GM18907 (cell line): ENCODE data around the gene EDN1.
A peak's percentile ranks its signal among the peaks of the same experiment; 100 is the strongest.

ENCODE experiments used
- ATAC-seq: cut with Tn5 transposase; IDR thresholded peaks from one replicate; pipeline ENCODE4 v1.9.1; 2021; ENCODE audit warnings: mild to moderate bottlenecking, moderate library complexity; ENCODE audit not compliant: unreplicated experiment

EDN1 gene

DNA sequence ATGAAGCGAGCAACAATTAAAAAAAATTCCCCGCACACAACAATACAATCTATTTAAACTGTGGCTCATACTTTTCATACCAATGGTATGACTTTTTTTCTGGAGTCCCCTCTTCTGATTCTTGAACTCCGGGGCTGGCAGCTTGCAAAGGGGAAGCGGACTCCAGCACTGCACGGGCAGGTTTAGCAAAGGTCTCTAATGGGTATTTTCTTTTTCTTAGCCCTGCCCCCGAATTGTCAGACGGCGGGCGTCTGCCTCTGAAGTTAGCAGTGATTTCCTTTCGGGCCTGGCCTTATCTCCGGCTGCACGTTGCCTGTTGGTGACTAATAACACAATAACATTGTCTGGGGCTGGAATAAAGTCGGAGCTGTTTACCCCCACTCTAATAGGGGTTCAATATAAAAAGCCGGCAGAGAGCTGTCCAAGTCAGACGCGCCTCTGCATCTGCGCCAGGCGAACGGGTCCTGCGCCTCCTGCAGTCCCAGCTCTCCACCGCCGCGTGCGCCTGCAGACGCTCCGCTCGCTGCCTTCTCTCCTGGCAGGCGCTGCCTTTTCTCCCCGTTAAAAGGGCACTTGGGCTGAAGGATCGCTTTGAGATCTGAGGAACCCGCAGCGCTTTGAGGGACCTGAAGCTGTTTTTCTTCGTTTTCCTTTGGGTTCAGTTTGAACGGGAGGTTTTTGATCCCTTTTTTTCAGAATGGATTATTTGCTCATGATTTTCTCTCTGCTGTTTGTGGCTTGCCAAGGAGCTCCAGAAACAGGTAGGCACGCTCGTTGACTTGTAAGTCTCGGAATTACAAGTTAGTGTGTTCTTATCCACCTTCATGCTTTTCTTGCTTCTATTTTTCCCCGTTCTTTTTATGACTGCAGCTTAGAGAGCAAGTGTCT lies at the start of gene EDN1:
EDN1 (plus strand) TSS at position 429 of the 888 bp plus-strand sequence; CDS start at position 698, 269 bp downstream.
- peak; percentile 74 for ATAC-seq

DNA sequence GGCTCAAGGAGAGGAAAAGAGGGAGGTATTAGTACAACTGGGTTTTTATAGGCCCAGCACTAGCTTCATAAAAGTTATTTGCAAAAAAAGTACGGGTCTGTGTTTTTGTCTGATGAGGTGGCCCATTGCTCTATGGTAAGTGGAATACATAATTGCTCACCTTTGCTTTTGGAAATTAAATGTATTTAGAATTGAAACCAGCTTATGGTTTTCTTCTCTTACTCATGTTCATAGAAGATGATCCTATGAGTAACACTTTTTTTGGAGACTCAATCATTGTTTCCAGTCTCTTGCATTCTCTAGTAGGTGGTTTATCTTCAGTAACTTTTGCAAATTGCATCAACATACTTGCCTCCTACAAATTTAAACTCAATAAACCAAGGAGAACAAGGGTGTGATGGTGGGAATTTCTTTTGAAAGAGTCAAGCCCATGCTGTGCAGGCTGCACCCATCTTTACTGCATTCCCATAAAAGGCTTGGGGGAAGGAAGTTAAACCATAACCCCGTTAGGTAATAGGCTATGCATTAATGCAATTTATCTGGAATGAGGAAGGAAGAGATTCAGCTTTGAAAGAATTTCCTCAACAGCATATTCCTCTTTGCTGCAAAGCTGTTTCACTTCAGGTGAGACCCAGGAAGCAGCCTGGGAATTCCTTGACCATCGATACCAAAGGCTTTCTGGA lies 48.5 kb upstream of the EDN1 start:
- no peak for ATAC-seq

DNA sequence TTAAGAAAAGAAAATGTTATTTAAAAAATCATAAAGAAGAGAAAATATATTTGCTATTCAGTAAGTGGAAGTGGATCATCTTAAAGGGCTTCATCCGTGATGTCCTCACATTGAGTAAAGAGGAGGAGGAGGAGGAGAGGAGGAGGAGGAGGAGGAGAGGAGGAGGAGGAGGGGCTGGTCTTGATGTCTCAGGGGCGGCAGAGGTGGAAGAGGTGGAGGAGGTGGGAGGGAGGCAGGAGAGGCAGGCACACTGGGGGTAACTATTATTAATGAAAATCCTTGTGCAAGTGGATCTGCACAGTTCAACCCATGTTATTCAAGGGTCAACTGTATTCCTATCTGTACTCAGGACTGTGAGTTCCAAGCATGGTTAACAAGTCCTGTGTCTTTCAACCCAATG lies 47.0 kb upstream of the EDN1 start:
- no peak for ATAC-seq

GRCh38 chr6:12245360-12245759 lies 44.8 kb upstream of the EDN1 start:
- no peak for ATAC-seq

DNA sequence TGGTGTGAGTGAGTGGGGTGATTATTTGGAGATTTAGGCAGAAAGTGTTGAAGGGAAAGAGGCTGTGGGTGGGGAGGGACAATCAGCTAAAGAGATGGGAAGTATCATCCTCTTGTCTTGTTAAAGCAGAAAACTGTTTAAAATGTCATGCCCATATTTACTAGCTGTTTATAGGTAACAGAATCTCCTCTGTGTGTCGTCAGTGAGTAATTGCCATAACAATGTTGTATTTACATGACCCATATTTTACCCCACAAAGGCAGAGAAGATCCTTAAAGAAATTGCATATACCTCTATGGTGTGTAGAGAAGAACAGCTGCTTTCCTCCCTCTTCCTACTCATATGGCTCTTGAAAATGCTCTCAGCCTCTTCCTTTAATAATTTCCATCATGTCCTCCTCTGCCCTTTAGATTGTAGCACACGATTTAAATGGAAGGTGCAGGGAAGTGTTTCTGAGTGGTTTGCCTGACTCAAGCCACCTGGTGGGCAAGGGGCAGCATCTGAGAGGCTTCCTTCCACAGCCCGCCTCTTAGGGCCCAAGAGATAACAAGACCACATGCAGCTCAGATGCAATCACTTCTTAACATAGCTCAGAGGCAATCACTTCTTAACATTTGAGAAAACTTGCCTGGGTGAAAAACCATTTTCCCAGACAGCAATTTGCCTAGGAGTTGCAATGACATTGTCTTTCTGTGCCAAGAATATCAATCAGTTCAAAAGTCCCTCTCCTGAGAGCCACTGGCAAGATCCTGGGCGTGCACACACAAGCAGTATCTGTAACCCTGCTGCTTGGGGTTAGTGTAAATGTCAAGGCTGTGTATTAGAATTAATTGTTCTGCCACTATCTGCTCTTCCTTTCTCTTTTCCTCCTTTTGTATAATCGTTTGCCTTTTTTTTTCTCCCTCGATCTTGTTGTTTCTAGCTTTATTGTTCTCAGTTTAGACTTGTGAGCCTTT lies 44.1 kb upstream of the EDN1 start:
- ATAC-seq = no peak

- no peak for ATAC-seq
These were observed 43.3 kb upstream of the EDN1 start for GRCh38 chr6:12246900-12247299.

GRCh38 chr6:12249541-12250382 lies 40.4 kb upstream of the EDN1 start:
- ATAC-seq = no peak

DNA sequence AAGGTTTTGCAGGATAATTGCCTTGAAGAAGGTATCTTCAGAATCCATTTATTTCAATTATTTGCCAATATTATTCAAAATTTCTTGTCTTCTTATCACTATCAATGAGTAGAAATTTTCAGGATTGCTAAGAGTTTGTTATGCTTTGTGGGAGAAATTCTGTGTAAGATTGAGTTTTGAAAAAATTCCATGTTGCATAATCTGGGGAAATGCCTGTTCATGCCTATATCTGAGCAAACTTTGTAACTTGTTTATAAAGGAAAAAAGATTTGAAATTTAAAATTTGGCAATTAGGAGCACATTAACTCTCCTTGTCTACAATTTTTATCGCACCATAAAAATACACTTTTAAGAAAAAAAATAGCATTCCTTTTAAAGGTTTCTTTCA lies 39.8 kb upstream of the EDN1 start:
- no peak for ATAC-seq

GRCh38 chr6:12254210-12254609 lies 36.0 kb upstream of the EDN1 start:
- no peak for ATAC-seq

GRCh38 chr6:12258191-12258590 lies 32.0 kb upstream of the EDN1 start:
- ATAC-seq = no peak

GRCh38 chr6:12258591-12259075 lies 31.5 kb upstream of the EDN1 start:
- no peak for ATAC-seq

- ATAC-seq = no peak
These were observed 29.6 kb upstream of the EDN1 start for GRCh38 chr6:12260458-12261093.

GRCh38 chr6:12261502-12261901 lies 28.7 kb upstream of the EDN1 start:
- no peak for ATAC-seq

- no peak for ATAC-seq
These were observed 27.7 kb upstream of the EDN1 start for GRCh38 chr6:12262236-12263061.

- ATAC-seq = no peak
These were observed 26.8 kb upstream of the EDN1 start for GRCh38 chr6:12263403-12263802.

DNA sequence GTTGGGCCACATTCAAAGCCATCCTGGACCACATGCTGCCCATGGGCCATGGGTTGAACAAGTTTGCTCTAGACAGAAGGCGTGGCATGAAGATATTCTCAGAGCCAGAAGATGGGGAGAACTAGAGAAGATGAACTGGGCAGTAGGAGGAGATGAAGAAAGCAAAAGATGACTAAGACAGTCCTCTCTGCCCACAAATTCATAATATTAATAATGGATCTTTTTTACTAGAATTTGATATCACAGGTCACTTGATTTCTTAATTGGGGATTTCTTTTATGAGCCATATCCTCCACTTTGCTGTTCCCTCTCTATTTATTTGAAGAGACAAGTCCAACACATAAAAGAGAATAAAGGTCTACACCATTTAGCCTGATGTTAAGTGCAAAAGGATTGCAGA lies 25.5 kb upstream of the EDN1 start:
- ATAC-seq = no peak

DNA sequence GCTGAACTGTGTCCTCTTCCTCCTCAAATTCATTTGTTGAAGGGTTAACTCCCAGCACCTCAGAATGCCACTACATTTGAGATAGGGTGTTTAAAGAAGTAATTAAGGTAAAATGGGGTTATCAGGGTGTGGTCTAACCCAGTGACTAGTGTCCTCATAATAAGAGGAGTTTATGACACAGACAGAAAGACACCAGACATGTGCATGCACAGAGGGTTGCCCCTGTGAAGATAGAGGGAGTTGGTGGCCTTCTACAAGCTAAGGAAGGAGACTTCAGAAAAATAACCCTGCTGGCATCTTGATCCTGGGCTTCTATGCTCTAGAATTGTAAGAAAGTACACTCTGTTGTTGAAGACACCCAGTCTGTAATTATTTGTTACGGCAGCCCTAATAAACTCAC lies 24.9 kb upstream of the EDN1 start:
- ATAC-seq = no peak

GRCh38 chr6:12265791-12266190 lies 24.4 kb upstream of the EDN1 start:
- ATAC-seq = no peak

DNA sequence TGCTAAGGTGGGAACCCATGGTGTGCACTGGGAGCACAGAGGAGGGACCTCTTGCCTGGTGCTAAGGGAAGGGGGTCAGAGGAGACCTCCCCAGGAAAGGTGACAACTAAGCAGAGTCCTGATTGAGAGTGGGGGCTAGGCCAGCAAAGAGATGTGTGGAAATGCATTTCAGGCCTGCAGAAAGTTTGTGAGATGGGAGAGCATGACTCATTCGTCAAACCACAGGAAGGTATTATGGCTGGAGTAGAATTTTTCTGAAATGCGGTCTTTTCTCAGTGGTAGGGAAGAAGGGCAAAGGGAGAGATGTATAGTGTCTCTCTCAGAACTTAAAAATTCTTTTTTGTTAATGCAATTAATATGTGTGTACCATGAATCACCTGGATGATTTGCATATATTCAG lies 23.6 kb upstream of the EDN1 start:
- ATAC-seq = no peak
